ENCODE results near the gene TMEM74B.

Gene TMEM74B

GRCh38 chr20:1137236-1137635, 47.5 kb downstream of the TMEM74B start:
- DNase-seq (ENCODE audit: low read depth in 3 of 3), result no peak

GRCh38 chr20:1134836-1135235, 49.9 kb downstream of the TMEM74B start:
- DNase-seq (ENCODE audit: low read depth in 3 of 3), result no peak

DNA sequence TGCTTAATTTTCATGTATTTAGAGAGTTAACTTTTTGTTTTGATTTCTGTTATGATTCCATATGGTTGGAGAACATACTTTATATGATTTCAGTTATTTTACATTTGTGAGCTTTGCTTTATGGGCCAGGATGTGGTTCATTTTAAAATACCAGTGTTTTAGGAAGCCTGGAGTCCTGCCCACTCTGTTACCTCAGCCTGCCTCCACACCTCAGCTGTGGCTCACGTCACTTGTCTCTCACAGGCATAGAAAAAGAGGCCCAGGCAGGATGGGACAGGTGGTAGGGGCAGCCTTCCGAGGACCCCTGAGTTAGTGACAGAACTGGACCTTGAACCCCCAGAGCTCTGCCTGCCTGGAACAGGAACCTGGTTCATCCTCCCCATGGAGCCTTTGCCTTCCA, 50.4 kb downstream of the TMEM74B start:
- DNase-seq (ENCODE audit: low read depth in 3 of 3), result no peak

DNA sequence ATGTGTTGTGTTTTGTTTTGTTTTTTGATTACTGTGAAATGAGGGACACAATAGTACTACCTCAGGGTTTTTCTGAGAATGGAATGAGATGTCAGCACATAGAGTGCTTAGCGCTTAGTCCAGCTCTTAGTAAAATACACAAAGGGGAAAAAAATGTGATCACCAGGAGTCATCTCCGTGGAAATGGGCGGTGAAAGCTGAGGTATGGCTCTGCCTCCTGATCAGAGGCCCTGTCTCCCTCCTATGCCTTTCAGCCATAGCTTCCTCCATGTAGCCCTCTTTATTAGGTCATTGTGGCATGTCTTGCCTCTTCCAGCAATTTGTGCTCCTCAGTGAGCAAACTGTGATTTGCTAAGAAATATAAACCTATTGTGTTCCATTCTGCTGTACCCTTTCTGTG, 53.4 kb downstream of the TMEM74B start:
- no peak for DNase-seq (ENCODE audit: low read depth in 3 of 3)

GRCh38 chr20:1130847-1131246, 53.9 kb downstream of the TMEM74B start:
- DNase-seq (ENCODE audit: low read depth in 3 of 3), result no peak
